Measurements from ENCODE around the gene ATF6B.
A peak's percentile ranks its signal among the peaks of the same experiment; 100 is the strongest.
"Not testable (repeated sequence)": the region's sequence is repeated elsewhere in the genome, so short reads cannot be mapped to it uniquely, and the experiment has no call there.

The ATF6B gene

GRCh38 chr6:32110632-32111031, 17.4 kb downstream of the ATF6B start:
- no peak for TF ChIP-seq SPI1 (IDR thresholded peaks at IDR 0.05; ENCODE audit: low read depth, low read length)
- TF ChIP-seq POLR2A (IDR thresholded peaks at IDR 0.05; ENCODE audit: low read depth, low read length) = no peak
- no peak for TF ChIP-seq POU2F2 (IDR thresholded peaks at IDR 0.05; ENCODE audit: low read depth, low read length)
- TF ChIP-seq POLR2AphosphoS5 (IDR thresholded peaks at IDR 0.05; ENCODE audit: low read depth, low read length) = peak; percentile 61; the same call in 1 of the 2 replicates
- DNase-seq (ENCODE audit: insufficient read length, low spot score) (no peak), FAIRE-seq (no peak)

DNA sequence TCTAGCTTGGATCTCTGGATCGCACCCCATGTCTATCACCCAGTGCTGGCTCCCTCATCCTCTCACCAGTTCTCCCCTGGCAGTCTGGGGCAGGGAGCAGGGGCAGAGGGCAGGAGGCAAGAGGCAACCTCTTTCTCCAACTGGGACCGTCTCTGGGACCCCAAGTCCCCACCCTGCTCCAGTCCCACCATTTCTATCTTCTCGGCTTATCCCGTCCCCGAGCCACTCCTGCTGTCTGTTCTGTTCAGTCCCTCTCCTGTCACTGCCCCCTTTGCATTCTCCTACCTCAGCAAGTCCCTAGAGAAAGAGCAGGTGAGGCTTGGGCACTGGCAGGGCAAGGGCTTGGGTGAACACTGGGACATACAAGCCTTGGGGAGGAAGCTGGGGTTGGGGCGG, 18.3 kb downstream of the ATF6B start:
- FAIRE-seq (no peak), DNase-seq (ENCODE audit: insufficient read length, low spot score) (no peak)
- no peak for TF ChIP-seq POLR2AphosphoS5 (IDR thresholded peaks at IDR 0.05; ENCODE audit: low read depth, low read length)
- TF ChIP-seq POU2F2 (IDR thresholded peaks at IDR 0.05; ENCODE audit: low read depth, low read length) = no peak
- no peak for TF ChIP-seq TAF1 (IDR thresholded peaks at IDR 0.05; ENCODE audit: low read depth, low read length)
- TF ChIP-seq SPI1 (IDR thresholded peaks at IDR 0.05; ENCODE audit: low read depth, low read length) = no peak
- TF ChIP-seq POLR2A (IDR thresholded peaks at IDR 0.05; ENCODE audit: low read depth, low read length) = no peak
- no peak for TF ChIP-seq PAX5 (IDR thresholded peaks at IDR 0.05; ENCODE audit: insufficient read depth, low read length, severe bottlenecking)

DNA sequence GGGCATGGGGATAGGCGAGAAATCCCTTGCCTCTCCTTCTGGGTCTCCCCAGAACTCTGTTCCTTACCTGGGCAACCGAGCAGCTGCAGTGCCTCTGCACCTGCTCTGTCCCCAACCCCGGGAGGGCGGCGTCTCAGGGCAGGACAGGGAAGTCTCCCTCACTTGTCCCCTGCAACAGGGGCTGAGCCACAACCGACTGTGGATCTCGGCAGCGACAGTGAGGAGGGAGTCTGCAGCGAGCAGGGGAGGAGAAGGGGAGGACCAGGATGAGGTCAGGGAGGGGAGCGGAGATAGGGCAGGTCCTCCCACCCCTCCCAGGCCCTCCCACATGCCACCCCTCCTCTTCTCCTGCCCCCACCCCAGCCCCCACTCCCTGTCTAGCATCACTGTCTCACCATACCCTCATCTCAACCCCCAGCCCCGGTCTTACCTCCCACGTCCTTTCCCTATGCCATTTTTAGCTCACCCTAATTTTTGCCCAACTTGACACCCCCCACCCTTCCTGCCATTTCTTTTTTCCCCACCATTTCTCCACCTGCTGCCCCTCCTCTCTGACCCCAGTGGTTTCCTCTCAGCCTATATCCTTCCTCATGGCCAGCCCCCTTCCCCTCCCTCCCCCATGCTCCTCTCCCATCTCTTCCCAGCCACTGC, 18.8 kb downstream of the ATF6B start, which contains the start of gene TNXB:
TNXB (minus strand) TSS at position 225 of the 651 bp plus-strand sequence. CDS start 11,140 bp downstream, outside the sequence.
- DNase-seq (ENCODE audit: insufficient read length, low spot score) = no peak
- TF ChIP-seq POU2F2 (IDR thresholded peaks at IDR 0.05; ENCODE audit: low read depth, low read length) = 0 out of 2 replicates have a peak, but pooled peaks have one; percentile 24
- no peak for TF ChIP-seq POLR2A (IDR thresholded peaks at IDR 0.05; ENCODE audit: low read depth, low read length)
- FAIRE-seq = no peak

GRCh38 chr6:32108727-32109113, 19.3 kb downstream of the ATF6B start:
- DNase-seq (ENCODE audit: insufficient read length, low spot score) (no peak), FAIRE-seq (no peak)
- TF ChIP-seq POLR2AphosphoS5 (IDR thresholded peaks at IDR 0.05; ENCODE audit: low read depth, low read length) (no peak), POU2F2 (IDR thresholded peaks at IDR 0.05; ENCODE audit: low read depth, low read length) (no peak), PAX5 (IDR thresholded peaks at IDR 0.05; ENCODE audit: insufficient read depth, low read length, severe bottlenecking) (no peak), TAF1 (IDR thresholded peaks at IDR 0.05; ENCODE audit: low read depth, low read length) (no peak), SPI1 (IDR thresholded peaks at IDR 0.05; ENCODE audit: low read depth, low read length) (no peak), POLR2A (IDR thresholded peaks at IDR 0.05; ENCODE audit: low read depth, low read length) (no peak)

DNA sequence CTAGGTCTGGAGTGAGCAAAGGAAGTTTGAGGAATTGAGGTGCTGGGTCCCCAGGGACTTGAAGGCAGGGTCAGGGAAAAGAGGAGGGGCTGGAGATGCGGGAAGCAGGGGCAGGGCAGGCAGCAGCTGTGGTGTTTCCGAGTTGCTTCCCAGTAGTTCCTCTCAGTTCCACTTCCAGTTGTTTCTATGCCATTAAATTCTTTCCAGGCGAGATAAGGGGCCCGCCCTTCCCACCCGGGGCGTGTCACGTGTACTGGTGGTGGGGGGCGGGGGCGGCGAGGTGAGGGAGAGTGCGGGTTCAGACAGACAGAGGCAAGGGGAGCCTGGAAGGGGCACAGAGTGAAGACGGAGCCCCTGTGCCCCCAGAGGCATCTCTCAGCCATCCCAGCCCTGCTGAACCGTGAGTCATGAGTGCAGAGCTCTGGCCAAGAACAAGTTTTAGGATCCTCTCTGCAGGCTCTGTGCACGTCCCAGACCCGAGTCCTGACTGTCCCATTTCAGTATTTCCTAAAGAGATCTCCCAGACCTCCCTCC, 19.9 kb downstream of the ATF6B start:
- FAIRE-seq = no peak
- no peak for TF ChIP-seq PAX5 (IDR thresholded peaks at IDR 0.05; ENCODE audit: insufficient read depth, low read length, severe bottlenecking)
- TF ChIP-seq SPI1 (IDR thresholded peaks at IDR 0.05; ENCODE audit: low read depth, low read length) = no peak
- no peak for TF ChIP-seq POLR2AphosphoS5 (IDR thresholded peaks at IDR 0.05; ENCODE audit: low read depth, low read length)
- DNase-seq (ENCODE audit: insufficient read length, low spot score) = no peak

DNA sequence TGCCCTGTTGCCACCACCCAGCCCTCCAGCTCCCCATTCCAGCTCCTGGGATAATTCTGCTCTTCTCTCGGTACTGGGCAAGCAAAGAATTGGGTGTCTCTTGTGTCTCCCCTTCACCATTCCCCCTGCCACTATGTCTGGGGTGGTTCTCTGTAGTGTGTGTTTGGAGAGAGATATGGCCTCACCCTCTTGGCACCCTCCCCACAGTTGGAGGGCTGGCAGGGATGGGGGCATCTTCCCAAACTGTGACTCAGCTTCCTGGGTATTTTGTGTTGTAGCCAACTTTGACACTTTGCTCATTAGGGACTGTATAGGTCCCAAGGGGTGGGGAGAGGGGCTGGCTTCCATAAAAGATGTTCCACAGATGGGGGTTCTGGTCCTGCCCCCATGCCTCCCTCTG, 20.6 kb downstream of the ATF6B start:
- no peak for TF ChIP-seq POLR2A (IDR thresholded peaks at IDR 0.05; ENCODE audit: low read depth, low read length)
- TF ChIP-seq PAX5 (IDR thresholded peaks at IDR 0.05; ENCODE audit: insufficient read depth, low read length, severe bottlenecking) = no peak
- TF ChIP-seq TAF1 (IDR thresholded peaks at IDR 0.05; ENCODE audit: low read depth, low read length) = no peak
- TF ChIP-seq POLR2AphosphoS5 (IDR thresholded peaks at IDR 0.05; ENCODE audit: low read depth, low read length) = no peak
- TF ChIP-seq POU2F2 (IDR thresholded peaks at IDR 0.05; ENCODE audit: low read depth, low read length) = no peak
- no peak for TF ChIP-seq SPI1 (IDR thresholded peaks at IDR 0.05; ENCODE audit: low read depth, low read length)
- FAIRE-seq (no peak), DNase-seq (ENCODE audit: insufficient read length, low spot score) (no peak)

- FAIRE-seq = no peak
- no peak for DNase-seq (ENCODE audit: insufficient read length, low spot score)
- TF ChIP-seq POLR2AphosphoS5 (IDR thresholded peaks at IDR 0.05; ENCODE audit: low read depth, low read length) (no peak), TAF1 (IDR thresholded peaks at IDR 0.05; ENCODE audit: low read depth, low read length) (no peak)
Observed at GRCh38 chr6:32105433-32105832, 22.6 kb downstream of the ATF6B start.

DNA sequence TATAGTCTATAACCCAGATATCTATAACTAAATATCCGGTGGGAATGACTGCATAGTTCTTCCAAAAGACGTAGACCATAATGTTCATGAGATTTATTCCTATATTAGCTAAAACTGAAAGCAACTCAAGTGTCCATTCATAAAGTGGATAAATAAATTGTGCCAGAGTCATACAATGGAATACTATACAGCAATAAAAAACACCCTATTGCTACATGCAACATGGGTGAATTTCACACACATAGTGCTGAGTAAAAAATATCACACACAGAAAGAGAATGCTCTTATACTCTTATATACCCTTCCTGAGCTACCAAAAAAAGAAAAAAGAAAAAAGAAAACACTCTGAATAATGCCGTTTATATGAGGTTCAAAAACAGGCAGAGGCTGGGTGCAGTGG, 25.8 kb downstream of the ATF6B start:
- DNase-seq (ENCODE audit: insufficient read length, low spot score) (no peak), FAIRE-seq (no peak)
- no peak for TF ChIP-seq TAF1 (IDR thresholded peaks at IDR 0.05; ENCODE audit: low read depth, low read length)
- no peak for TF ChIP-seq SPI1 (IDR thresholded peaks at IDR 0.05; ENCODE audit: low read depth, low read length)
- TF ChIP-seq POLR2A (IDR thresholded peaks at IDR 0.05; ENCODE audit: low read depth, low read length) = no peak
- TF ChIP-seq POU2F2 (IDR thresholded peaks at IDR 0.05; ENCODE audit: low read depth, low read length) = no peak
- no peak for TF ChIP-seq POLR2AphosphoS5 (IDR thresholded peaks at IDR 0.05; ENCODE audit: low read depth, low read length)
- TF ChIP-seq PAX5 (IDR thresholded peaks at IDR 0.05; ENCODE audit: insufficient read depth, low read length, severe bottlenecking) = no peak

GRCh38 chr6:32100251-32100650, 27.8 kb downstream of the ATF6B start:
- not testable (repeated sequence) for FAIRE-seq; DNase-seq (ENCODE audit: insufficient read length, low spot score)

DNA sequence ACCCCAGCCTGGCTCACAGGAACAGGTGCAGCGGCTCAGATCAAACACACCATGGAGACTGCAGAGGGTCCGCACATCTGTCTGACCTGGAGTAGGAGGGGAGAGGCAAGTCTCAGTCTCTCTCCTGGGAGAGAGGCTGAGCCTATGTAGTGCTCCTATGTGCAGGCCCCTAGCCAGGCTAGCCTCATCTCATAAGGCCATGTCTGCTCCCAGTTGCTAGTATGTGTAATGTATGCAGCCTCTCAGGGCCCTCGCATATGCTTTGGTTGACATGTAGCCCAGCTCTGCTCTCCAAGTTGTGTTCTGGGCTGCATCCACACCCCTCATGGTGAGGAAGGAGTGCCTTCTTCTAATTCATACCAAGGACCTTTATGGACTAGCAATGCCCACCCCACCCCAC, 30.7 kb downstream of the ATF6B start:
- TF ChIP-seq PAX5 (IDR thresholded peaks at IDR 0.05; ENCODE audit: insufficient read depth, low read length, severe bottlenecking) = no peak
- no peak for TF ChIP-seq POU2F2 (IDR thresholded peaks at IDR 0.05; ENCODE audit: low read depth, low read length)
- TF ChIP-seq TAF1 (IDR thresholded peaks at IDR 0.05; ENCODE audit: low read depth, low read length) = no peak
- no peak for TF ChIP-seq SPI1 (IDR thresholded peaks at IDR 0.05; ENCODE audit: low read depth, low read length)
- no peak for TF ChIP-seq POLR2AphosphoS5 (IDR thresholded peaks at IDR 0.05; ENCODE audit: low read depth, low read length)
- TF ChIP-seq POLR2A (IDR thresholded peaks at IDR 0.05; ENCODE audit: low read depth, low read length) = no peak
- FAIRE-seq = no peak
- no peak for DNase-seq (ENCODE audit: insufficient read length, low spot score)
